ENCODE data around the gene GBA3.

GBA3 gene

GRCh38 chr4:22695029-22695428, 2.3 kb downstream of the GBA3 start:
- DNase-seq (ENCODE audit: low read depth in 2 of 2), result no peak

GRCh38 chr4:22695917-22696316, 3.2 kb downstream of the GBA3 start:
- DNase-seq (ENCODE audit: low read depth in 2 of 2), result no peak

GRCh38 chr4:22703912-22704311, 11.2 kb downstream of the GBA3 start:
- no peak for DNase-seq (ENCODE audit: low read depth in 2 of 2)

GRCh38 chr4:22707390-22707789, 14.7 kb downstream of the GBA3 start:
- no peak for DNase-seq (ENCODE audit: low read depth in 2 of 2)

DNA sequence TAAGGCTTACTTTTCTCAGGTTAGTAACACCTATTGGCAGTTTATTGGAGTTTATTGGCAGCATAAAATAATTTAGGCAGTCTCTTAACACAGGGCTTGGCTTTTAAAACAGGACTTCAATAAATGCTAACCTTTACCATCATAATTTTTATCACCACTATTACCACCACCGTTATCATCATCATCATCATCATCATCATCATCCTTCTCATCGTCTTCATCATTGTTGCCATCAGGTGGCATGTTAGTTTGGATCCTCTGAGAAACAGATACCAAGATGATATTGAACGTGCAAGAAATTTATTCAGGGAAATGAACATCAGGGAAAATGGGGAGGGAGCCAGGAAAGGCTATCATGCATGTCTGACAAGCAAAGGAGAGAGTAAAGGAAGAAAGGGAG, 16.2 kb downstream of the GBA3 start:
- DNase-seq (ENCODE audit: low read depth in 2 of 2), result no peak

- no peak for DNase-seq (ENCODE audit: low read depth in 2 of 2)
These were observed 19.4 kb downstream of the GBA3 start for GRCh38 chr4:22712105-22712504.

GRCh38 chr4:22712529-22712928, 19.8 kb downstream of the GBA3 start:
- no peak for DNase-seq (ENCODE audit: low read depth in 2 of 2)

DNA sequence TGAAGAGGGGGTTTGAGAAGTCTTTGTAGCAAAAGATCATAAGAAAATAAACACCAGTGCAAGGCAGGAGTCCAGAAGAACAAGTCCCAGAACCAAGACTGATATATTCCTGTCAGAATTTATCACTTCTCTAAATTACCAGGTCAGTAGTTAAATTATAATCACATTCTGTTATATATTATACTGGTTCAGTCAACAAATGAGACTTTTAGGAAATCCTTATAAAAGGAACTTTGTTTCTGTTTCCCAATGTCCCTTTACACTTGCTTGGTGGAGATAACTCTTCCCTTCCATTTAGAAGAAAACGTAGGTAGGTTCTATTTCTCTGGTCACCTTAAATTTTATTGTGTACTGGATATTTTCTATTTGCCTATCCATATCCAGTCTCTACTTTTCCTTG, 21.1 kb downstream of the GBA3 start:
- DNase-seq (ENCODE audit: low read depth in 2 of 2), result no peak

- no peak for DNase-seq (ENCODE audit: low read depth in 2 of 2)
These were observed 26.5 kb downstream of the GBA3 start for GRCh38 chr4:22719218-22719617.

GRCh38 chr4:22720091-22720490, 27.4 kb downstream of the GBA3 start:
- no peak for DNase-seq (ENCODE audit: low read depth in 2 of 2)

- DNase-seq (ENCODE audit: low read depth in 2 of 2), result no peak
These were observed 28.5 kb downstream of the GBA3 start for GRCh38 chr4:22721204-22721603.

GRCh38 chr4:22730021-22730420, 37.3 kb downstream of the GBA3 start:
- DNase-seq (ENCODE audit: low read depth in 2 of 2), result no peak

- DNase-seq (ENCODE audit: low read depth in 2 of 2), result no peak
These were observed 41.1 kb downstream of the GBA3 start for GRCh38 chr4:22733816-22734215.

GRCh38 chr4:22736912-22737311, 44.2 kb downstream of the GBA3 start:
- DNase-seq (ENCODE audit: low read depth in 2 of 2), result no peak

GRCh38 chr4:22739968-22740367, 47.2 kb downstream of the GBA3 start:
- no peak for DNase-seq (ENCODE audit: low read depth in 2 of 2)

DNA sequence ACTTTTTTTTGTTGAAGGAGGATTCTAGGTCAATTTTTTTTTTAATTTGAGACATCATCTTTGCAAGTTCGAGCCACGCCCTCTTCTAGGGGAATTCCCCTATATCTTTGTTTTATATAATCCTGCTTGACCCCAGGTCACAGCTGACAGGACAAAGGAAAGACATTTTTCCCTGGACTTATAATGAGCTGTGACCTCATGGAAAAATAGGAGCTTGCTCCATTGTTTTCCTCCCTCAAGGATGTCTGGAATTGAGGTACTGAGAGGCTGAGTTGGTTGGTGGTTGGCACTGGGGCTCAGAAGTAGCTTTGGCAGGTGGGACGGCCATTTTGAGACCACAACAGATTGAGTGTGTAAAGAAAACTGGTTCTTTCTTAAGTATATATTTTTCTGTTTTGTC, 49.0 kb downstream of the GBA3 start:
- DNase-seq (ENCODE audit: low read depth in 2 of 2), result no peak

DNA sequence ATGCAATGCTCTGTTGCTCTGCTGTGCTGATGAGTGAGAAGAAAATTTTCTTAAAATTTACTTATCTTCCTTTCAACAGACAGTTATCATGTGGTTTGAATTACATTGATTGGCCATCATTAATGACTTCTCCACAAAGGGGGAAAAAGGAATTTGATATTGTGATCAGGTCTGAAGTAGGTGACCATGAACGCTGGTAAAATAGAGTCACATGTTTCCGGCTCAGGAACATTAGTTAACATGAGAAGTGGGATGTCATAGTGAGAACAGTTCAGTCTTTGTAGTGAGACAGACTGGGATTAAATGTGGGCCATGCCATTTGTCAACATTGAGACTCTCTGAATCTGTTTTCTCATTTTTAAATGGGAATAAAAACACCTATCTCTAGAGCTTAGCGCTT, 50.6 kb downstream of the GBA3 start:
- no peak for DNase-seq (ENCODE audit: low read depth in 2 of 2)

DNA sequence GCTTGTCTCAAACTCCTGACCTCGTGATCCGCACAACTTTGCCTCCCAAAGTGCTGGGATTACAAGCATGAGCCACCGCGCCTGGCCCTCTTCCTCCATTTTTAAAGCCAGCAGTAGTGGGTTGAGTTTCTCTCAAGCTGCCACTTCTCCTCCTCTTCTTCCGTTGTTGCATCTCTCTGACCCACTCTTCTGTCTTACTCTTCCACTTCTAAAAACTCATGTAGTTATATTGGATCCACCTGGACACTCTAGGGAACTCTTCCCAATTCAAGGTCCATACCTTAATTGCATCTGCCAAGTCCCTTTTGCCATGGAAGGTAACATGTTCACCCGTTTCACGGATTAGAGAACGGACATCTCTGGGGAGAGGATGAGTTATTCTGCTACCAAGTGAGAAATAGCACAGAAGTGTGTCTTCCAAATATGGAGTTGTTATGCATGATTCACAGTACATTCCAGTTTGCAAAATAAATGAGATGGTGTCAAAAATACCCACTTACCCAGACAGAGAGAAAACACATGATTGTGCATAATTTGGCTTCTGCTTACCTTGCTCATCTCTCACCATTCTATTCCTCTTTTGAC, 51.8 kb downstream of the GBA3 start:
- DNase-seq (ENCODE audit: low read depth in 2 of 2), result no peak

GRCh38 chr4:22745234-22745633, 52.5 kb downstream of the GBA3 start:
- DNase-seq (ENCODE audit: low read depth in 2 of 2), result no peak

- DNase-seq (ENCODE audit: low read depth in 2 of 2), result no peak
These were observed 61.4 kb downstream of the GBA3 start for GRCh38 chr4:22754116-22754515.

DNA sequence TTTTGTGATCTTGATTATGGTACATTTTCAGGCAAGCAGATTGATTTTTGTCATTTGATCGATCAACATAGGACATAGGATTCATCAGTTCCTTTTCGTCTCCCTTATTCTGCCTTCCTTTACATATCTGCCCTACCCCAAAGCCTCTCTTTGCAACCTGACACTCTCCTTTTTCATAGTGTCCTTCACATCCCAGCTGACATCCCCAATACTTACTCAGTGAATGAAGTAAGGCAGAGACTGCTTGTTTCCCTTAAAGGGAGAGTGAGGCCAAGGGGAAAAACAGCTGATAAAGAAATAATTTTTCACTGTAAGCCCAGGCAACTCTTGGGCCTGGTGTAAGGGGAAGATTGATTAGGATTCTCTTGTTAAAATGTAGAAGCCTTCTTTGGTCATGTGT, 69.8 kb downstream of the GBA3 start:
- DNase-seq (ENCODE audit: low read depth in 2 of 2), result no peak

DNA sequence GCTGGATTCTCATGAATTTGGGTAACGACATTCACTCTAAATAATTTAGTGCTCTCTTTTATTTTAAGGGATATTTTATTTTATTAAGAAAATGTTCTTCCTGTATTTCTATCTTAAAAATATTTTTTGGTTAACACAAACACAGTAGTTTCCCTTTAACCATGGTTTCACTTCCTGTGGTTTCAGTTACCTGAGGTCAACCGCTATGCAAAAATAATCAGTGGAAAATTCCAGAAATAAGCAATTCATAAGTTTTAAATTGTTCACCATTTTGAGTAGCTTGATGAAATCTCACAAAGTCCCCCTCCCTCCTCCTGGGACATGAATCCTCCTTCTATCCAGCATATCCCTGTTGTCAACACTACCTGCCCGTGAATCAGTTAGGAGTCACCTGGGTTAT, 71.4 kb downstream of the GBA3 start:
- no peak for DNase-seq (ENCODE audit: low read depth in 2 of 2)

- no peak for DNase-seq (ENCODE audit: low read depth in 2 of 2)
These were observed 73.3 kb downstream of the GBA3 start for GRCh38 chr4:22766068-22766467.

- no peak for DNase-seq (ENCODE audit: low read depth in 2 of 2)
These were observed 85.9 kb downstream of the GBA3 start for GRCh38 chr4:22778547-22779163.
